GM19463 (cell line): ENCODE data around the gene MAGI2.

Experiments
- ATAC-seq: cut with Tn5 transposase; IDR thresholded peaks from one replicate; pipeline ENCODE4 v1.9.1; 2021; ENCODE audit warnings: mild to moderate bottlenecking, moderate library complexity; ENCODE audit not compliant: unreplicated experiment

Gene MAGI2

DNA sequence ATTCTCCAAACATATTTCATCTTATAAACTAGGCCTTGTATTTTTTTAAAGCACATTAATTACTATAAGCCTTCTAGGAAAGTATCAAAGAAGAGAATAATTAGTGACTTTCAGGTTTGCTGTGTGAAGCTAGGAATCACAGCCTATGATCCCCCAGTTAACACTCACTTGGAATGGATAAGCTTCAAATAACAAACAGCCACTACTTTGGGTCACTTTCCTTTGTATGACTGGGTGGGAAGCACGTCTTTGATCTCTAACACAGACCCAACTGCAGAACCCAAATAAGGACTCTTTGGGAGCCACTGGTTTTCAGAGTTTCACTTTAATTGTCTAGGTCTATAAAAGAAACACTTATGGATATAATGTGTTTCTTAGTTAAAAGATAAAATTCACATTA lies 769.3 kb downstream of the MAGI2 start:
- ATAC-seq = no peak

DNA sequence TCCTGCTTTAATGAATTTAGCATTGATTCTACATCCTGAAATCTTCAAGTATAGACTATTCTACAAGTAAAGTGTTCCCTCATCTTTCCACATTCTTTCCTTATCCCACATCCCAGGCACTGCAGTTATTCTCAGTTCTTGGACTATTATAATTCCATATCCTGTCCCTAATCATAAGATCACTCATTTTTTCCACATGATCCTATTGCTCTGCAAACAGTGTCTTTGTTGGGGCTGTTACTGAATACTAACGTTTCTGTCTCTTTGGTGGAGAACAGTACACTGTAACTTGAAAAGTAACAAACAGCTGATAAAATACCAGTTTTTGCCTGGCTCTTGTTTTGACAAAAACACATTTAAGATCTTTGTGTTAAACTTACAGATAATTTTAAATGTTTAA lies 769.9 kb downstream of the MAGI2 start:
- no peak for ATAC-seq

DNA sequence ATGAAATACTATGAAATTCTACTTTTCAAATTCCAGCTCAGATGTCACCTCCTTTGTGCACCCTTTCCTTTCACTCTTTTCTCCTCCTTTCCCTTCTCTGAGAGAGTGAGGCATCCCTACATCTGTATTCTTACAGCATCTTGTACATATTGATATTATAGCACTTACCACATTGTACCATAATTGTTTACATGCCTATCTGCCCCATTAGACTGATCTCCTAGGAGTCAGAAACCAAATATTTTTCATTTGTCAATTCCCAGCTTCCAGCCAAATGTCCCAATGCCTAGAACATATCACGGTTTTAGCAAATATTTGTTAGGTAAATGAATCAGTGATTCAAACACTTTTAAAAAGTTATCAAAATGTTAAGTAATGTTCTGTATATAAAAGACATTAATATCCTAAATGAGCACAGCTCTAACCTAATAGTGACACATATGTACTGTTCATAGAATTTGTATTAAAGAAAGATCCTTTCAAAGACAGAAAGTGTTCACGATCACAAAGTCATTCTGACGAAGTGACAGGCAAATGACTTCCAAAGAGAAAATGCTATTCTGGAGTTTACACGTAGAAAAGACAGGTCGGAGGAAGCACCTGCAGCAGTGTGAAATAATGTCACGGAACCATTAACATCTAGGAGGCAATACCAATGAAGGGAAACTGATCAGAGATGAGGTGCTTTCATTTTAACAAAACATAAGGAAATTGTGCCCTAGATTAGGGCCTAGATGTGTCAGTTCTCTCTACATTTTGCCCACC lies 774.2 kb downstream of the MAGI2 start:
- no peak for ATAC-seq

DNA sequence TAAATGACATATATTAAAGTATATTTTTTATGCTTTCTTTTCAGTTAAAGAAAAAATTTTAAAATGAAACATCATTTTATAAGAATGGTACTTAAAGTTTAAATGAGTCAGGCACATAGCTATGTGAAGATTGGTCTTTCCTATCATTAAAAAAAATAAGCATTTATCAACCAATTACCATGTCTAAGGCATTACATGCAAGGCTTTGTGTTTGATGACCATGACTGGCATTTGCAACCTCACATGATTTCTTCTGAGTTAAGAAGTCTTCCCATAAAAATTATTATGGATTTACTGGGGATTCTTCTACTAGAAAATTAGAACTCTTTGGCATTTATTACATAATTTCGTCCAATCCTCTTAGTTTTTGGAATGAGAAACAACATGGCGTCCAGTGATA lies 776.1 kb downstream of the MAGI2 start:
- ATAC-seq = no peak

GRCh38 chr7:78675511-78675910 lies 778.0 kb downstream of the MAGI2 start:
- no peak for ATAC-seq

GRCh38 chr7:78673272-78673671 lies 780.2 kb downstream of the MAGI2 start:
- ATAC-seq = no peak

DNA sequence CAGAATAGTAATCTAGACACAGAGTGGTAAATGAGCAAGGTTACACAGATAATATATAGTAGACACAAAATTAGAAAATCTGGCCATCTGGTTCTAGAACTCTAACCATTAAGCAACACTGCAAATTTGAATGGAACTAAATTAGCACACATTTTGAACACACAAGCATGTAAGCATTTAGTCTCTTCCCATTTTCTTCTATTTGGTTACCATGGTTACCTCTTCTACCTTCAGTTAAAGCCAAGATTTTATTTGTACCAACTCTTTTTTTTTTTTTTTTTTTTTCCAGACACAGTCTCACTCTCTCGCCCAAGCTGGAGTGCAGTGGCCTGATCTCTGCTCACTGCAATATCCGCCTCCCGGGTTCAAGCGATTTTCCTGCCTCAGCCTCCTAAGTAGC lies 790.5 kb downstream of the MAGI2 start:
- no peak for ATAC-seq

GRCh38 chr7:78649976-78650375 lies 803.5 kb downstream of the MAGI2 start:
- no peak for ATAC-seq

DNA sequence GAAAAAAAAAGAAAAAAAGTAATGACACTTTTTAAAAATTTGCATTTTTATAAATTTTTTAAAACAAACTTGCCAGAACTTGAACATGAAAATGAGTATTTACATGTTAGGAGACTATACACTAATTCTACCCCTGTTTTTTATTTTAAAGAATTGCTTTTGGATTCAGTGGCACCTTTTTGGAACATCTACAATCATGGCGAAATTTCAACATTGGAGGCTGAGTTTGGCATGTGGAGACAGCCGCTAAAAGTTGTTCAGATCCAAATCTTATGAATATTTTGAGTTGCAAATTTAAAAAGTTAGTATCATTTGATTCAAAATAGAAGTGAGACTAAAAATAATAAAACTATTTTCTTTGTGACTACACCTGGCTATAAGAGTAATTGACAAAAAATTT lies 804.2 kb downstream of the MAGI2 start:
- ATAC-seq = no peak

DNA sequence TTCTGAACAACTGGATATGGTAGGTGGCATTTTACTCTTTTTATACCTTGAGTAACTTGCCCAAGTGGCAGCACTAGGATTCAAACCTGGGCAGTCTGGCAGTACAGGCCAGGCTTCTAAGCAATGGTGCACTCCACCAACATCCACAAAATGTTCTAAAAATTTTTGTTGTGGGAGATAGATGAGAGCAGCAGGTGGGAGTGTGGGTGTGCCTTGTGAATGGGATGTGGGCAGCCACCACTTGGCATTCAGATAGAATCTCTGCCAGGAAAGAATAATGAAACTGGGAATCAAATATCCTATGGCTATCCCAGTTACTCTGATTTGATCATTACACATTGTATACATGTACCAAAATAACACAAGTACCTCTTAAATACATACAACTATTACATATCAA lies 810.7 kb downstream of the MAGI2 start:
- no peak for ATAC-seq

- no peak for ATAC-seq
Measured at GRCh38 chr7:78638364-78638763, 815.1 kb downstream of the MAGI2 start.

GRCh38 chr7:78636727-78637126 lies 816.7 kb downstream of the MAGI2 start:
- no peak for ATAC-seq

DNA sequence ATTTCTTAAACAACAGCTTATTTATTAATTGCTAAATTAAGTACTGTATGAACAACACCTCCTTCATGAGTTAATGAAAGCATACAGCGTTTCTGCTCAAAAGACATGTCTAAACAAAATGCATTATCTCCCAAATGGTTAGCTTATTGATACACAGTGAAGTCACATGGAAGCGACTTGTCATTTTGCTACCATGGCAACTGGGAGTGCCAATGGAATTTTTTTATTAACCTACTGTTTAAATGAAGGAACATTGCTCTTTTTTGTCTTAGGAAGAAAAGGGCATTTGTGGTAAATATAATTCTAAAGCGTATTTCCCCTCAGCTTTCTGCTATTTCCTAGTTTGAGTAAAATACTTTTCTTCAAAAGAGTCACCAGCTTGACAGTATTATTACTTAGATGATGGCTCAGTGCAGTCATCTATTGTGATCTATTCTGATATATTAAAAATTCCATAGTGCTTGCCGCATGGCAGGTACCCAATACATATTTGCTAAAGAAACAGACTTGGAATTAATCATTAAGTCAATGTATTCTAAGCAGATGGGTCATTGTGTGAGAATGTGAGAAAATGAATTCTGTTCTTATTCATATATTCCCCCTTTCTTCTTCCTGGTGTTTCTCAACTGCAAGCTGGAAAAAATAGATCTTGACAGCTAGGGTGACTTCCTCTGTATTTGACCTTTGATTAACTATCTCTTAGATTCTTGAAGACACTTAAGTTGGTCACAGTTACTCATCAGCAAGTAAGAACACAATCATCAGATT lies 818.3 kb downstream of the MAGI2 start:
- no peak for ATAC-seq

GRCh38 chr7:78634093-78634492 lies 819.4 kb downstream of the MAGI2 start:
- ATAC-seq = no peak

GRCh38 chr7:78620920-78621319 lies 832.5 kb downstream of the MAGI2 start:
- no peak for ATAC-seq

GRCh38 chr7:78616539-78616938 lies 836.9 kb downstream of the MAGI2 start:
- no peak for ATAC-seq

GRCh38 chr7:78609281-78609680 lies 844.2 kb downstream of the MAGI2 start:
- ATAC-seq = no peak

DNA sequence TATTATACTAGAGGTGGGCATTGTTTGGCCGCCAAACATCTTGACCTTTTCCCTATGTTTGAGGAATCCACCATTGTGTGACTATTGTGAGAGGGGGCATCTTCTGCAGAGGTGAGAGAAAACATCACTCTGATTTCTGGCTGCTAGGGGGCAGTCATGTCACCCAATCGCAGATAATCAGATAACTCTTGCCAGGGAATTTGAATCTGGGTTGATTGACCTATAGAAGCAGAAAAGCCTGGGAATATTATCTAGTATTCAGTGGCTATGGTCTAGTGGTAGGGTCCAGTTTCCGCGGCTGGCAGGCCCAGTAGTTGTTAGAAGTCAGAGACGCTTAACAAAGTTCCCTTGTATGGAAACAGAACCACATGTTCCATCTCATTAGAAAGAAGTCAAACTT lies 846.4 kb downstream of the MAGI2 start:
- no peak for ATAC-seq

DNA sequence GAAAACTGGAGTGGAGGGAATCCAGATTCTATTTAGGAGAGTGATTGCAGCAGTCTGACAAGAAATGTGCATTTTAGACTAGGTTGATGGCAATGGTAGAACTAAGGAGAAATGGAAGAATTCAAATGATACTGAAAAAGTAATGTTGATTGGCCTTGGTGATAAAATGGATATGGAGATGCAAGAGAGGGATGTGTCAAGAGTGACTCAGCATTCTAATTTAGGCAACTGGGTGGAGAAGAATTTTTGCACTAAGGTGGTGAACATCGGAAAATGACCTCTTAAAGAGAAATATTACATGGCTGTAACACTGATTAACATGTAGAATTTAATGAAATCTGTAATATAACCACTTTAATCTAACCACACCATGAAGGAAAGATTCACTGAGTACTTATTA lies 848.3 kb downstream of the MAGI2 start:
- ATAC-seq = no peak

DNA sequence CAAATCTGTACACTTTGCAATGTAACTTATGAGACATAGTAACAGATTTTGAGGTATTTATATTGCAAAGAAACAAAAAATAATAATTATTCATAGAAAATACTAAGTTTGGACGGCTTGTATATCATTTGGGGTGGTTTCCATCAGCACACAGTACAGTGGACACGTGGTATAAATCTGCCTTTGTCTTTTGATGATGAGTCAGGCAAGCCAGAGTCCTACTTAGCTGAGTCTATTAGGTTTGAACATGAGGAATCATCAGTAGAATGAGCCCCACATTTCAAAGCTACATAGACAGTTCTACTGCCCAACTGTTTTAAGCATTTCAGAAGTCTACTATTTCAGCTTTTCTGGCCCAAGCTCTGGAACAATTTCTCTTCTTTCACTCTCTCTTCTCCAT lies 851.7 kb downstream of the MAGI2 start:
- ATAC-seq = no peak

DNA sequence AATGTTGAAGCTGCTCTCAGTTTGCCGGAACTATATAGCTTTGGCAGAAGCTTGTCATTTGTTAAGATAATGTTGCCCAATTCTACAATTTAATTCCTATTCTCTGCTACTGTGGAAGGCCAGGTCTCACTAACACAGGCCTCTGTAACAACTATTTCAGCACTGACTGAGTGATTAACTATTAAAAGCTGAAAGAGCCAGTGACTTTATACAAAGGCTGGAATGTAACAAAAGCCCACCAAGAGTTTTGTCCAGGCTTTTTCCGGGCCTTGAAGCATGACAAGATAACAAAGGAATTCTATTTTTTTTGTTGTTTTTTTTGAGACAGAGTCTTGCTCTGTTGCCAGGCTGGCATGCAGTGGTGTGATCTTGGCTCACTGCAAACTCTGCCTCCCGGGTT lies 859.3 kb downstream of the MAGI2 start:
- ATAC-seq = no peak

GRCh38 chr7:78588393-78588792 lies 865.1 kb downstream of the MAGI2 start:
- no peak for ATAC-seq
